RPMI8226 (cell line): ENCODE measurements around the gene GEMIN2.
"Not testable (repeated sequence)": the region's sequence is repeated elsewhere in the genome, so short reads cannot be mapped to it uniquely, and the experiment has no call there.

ENCODE experiments used
- DNase-seq: peaks from one replicate; pipeline ENCODE4 v3.0.0-alpha.2; 2015

Gene GEMIN2

DNA sequence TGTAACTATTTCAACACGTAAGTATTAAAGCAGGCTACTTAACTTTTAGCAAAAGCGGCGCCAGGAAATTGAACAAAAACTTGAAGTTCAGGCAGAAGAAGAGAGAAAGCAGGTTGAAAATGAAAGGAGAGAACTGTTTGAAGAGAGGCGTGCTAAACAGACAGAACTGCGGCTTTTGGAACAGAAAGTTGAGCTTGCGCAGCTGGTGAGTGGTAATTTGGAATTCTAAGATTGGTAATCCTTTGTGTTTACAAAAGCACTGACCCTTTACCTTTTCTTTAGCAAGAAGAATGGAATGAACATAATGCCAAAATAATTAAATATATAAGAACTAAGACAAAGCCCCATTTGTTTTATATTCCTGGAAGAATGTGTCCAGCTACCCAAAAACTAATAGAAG lies 64.9 kb downstream of the GEMIN2 start:
- DNase-seq, result no peak

- no peak for DNase-seq
Measured at GRCh38 chr14:39180553-39180952, 66.4 kb downstream of the GEMIN2 start.

DNA sequence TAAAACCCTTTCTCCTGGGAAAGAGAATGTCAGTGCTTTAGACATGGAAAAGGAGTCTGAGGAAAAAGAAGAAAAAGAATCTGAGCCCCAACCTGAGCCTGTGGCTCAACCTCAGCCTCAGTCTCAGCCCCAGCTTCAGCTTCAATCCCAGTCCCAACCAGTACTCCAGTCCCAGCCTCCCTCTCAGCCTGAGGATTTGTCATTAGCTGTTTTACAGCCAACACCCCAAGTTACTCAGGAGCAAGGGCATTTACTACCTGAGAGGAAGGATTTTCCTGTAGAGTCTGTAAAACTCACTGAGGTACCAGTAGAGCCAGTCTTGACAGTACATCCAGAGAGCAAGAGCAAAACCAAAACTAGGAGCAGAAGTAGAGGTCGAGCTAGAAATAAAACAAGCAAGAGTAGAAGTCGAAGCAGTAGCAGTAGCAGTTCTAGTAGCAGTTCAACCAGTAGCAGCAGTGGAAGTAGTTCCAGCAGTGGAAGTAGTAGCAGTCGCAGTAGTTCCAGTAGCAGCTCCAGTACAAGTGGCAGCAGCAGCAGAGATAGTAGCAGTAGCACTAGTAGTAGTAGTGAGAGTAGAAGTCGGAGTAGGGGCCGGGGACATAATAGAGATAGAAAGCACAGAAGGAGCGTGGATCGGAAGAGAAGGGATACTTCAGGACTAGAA lies 67.0 kb downstream of the GEMIN2 start:
- no peak for DNase-seq

DNA sequence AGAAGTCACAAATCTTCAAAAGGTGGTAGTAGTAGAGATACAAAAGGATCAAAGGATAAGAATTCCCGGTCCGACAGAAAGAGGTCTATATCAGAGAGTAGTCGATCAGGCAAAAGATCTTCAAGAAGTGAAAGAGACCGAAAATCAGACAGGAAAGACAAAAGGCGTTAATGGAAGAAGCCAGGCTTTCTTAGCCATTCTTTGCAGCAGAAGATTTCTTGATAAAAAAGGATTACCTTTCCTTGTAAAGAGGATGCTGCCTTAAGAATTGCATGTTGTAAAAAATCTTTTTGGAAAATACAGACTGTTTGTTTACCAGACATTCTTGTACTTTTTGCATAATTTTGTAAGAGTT lies 67.5 kb downstream of the GEMIN2 start:
- DNase-seq, result no peak

DNA sequence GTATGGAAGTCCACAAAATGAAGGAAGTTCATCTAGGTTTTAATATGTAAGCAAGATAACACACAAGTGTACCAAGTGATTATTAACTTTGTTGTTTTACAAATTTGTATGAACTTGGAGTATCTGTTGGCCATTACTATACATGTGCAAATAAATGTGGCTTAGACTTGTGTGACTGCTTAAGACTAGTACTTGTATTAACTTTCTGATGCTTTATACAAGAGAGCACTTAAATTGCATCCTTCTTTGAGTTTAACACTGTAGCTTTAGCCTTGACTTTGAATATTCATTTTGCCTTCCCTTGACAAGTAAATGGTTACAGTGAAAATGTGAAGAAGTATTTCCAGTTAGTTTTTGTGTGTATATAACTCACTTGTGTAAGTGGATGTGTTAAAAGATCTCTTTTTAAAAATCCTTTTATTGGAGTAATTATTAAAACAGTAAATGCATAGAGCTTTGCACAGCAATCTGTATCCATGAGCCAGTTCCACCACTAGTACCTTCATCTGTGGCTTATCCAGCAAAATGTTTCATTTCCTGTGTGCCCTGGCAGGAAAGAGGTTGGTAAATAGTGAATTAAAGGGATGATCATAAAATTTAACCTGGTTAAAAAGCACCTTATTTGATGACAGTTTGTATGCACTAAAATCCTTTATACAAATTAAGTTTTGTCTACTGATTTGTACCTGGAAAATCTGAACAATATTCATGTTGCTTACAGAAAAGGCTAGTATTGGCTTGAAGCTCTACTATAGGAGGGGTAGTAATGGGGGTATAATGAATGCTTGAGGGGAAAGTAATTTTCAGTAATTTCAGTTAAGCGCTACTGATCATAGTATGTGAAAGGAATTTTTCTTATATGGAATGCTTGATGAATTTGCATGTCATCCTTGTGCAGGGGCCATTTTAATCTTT lies 68.9 kb downstream of the GEMIN2 start:
- no peak for DNase-seq

DNA sequence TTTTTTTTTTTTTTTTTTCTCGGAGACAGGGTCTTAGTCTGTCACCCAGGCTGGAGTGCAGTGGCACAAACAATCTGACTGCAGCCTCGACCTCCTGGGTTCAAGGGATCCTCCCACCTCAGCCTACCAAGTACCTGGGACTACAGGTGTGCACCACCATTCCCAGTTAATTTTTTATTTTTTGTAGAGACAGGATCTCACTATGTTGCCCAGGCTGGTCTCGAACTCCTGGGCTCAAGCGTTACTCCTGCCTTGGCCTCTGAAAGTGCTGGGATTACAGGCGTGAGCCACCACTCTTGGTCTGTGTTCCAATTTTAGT lies 69.5 kb downstream of the GEMIN2 start:
- not testable (repeated sequence) for DNase-seq

DNA sequence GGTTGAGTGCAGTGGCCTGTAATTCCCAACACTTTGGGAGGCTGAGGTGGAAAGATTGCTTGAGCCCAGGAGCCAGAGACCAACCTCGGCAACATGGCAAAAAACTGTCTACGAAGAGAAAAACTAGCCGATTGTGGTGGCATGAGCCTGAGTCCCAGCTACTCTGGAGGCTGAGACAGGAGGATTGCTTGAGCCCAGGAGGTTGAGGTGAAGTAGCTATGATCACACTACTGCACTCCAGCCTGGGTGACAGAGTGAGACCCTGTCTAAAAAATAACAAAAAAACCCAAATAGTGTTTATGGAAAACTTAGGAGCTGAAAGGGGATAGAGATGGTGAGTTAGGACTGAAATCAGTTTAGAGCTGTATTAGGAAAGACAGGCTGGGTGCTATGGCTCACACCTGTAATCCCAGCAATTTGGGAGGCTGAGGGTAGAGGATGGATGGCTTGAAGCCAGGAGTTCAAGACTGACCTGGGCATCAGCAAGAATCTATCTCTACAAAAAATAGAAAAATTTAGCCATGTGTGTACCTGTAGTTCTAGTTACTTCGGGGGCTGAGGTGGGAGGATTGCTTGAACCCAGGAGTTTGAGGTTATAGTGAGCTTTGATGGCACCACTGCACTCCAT lies 70.6 kb downstream of the GEMIN2 start:
- no peak for DNase-seq

GRCh38 chr14:39185256-39186049 lies 71.3 kb downstream of the GEMIN2 start:
- DNase-seq, result no peak
